Spleen (tissue), 11 donors: ENCODE measurements around the gene COL25A1. TPM values are rescaled to one million over a fixed set of nuclear protein-coding genes. Genes with fewer than 3 reads are reported as not detected.
A peak's percentile ranks its signal among the peaks of the same experiment; 100 is the strongest.

Source experiments
- DNase-seq: peaks from one replicate; pipeline ENCODE4 v3.0.0-alpha.2; 2020
- H3K27ac ChIP-seq, 8 donors: fragments of 200-600 bp; sonication (generic) in 7 of 8; 1 replicate in 4 of 8; 2 replicates in 4 of 8; pipeline versions ENCODE4 v1.5.0 to v1.8.0; 2016 to 2021; ENCODE audit warnings: inconsistent platforms in 4 of 8, mild to moderate bottlenecking in 4 of 8, moderate library complexity in 1 of 8
- H3K27me3 ChIP-seq, 7 donors: fragments of 200-600 bp; sonication (generic) in 6 of 7; replicated peaks in 1 of 7; 1 replicate in 4 of 7; 2 replicates in 3 of 7; pipeline versions ENCODE4 v1.5.0 to v1.8.0; 2016 to 2021; ENCODE audit warnings: inconsistent platforms in 3 of 7, mild to moderate bottlenecking in 1 of 7
- H3K36me3 ChIP-seq, 6 donors: fragments of 200-600 bp; sonication (generic) in 5 of 6; 1 replicate in 4 of 6; 2 replicates in 2 of 6; pipeline versions ENCODE4 v1.5.0 to v1.8.0; 2016 to 2021; ENCODE audit warnings: inconsistent platforms in 2 of 6
- H3K4me1 ChIP-seq, 6 donors: fragments of 200-600 bp; sonication (generic) in 5 of 6; 1 replicate in 3 of 6; 2 replicates in 3 of 6; pipeline versions ENCODE4 v1.5.0 to v1.8.0; 2016 to 2021; ENCODE audit warnings: inconsistent platforms in 3 of 6
- H3K4me3 ChIP-seq, 8 donors: fragments of 200-600 bp; sonication (generic) in 7 of 8; 1 replicate in 4 of 8; 2 replicates in 4 of 8; pipeline versions ENCODE4 v1.5.0 to v1.8.0; 2016 to 2021; ENCODE audit warnings: inconsistent platforms in 4 of 8, mild to moderate bottlenecking in 4 of 8, moderate library complexity in 2 of 8
- H3K9me3 ChIP-seq, 8 donors: fragments of 200-600 bp; sonication (generic) in 7 of 8; 1 replicate in 4 of 8; 2 replicates in 4 of 8; pipeline versions ENCODE4 v1.5.0 to v1.8.0; 2016 to 2021; ENCODE audit warnings: inconsistent platforms in 4 of 8
- CTCF ChIP-seq, 11 experiments: fragments of 200-600 bp in 7 of 11; fragments of 450-650 bp in 4 of 11; sonication (generic) in 4 of 11; IDR thresholded peaks in 8 of 11; conservative IDR thresholded peaks in 3 of 11; 1 replicate in 7 of 11; 2 replicates in 4 of 11; pipeline versions ENCODE4 v1.4.0 to v1.8.0; 2016 to 2021; ENCODE audit warnings: antibody characterized with exemption in 11 of 11, inconsistent platforms in 4 of 11, mild to moderate bottlenecking in 1 of 11
- POLR2A ChIP-seq, 3 donors: fragments of 450-650 bp; IDR thresholded peaks; one replicate each; pipeline ENCODE4 v1.5.1; 2017; ENCODE audit warnings: antibody characterized with exemption in 3 of 3, mild to moderate bottlenecking in 1 of 3
- POLR2AphosphoS5 ChIP-seq, 3 donors: sonication (generic); formaldehyde crosslinking; IDR thresholded peaks; one replicate each; pipeline ENCODE4 v1.5.1; 2017; ENCODE audit warnings: antibody characterized with exemption in 3 of 3
- WGBS, 5 donors: extraction: QIAGEN DNeasy Blood & Tissue Kit in 3 of 5; methylation state at CpG; one replicate each; pipeline versions ENCODE4 v1.1.5 to v1.1.7; 2013 to 2018; 5-methylcytosine and 5-hydroxymethylcytosine counted together
- intact Hi-C: fragments of 100-400 bp; cut with DNase I; formaldehyde crosslinking; loops from one replicate; pipeline ENCODE4 v1.15.0; 2023; ENCODE audit warnings: low total_unique reads
- polyA plus RNA-seq, 3 donors: library from polyadenylated mRNA; stranded (reverse); fragments of 200-250 nt; gene quantifications; one replicate each; pipeline ENCODE4 v1.2.1, GENCODE V29; 2013
- total RNA-seq, 7 donors: library from RNA; depleted of rRNA in 3 of 7; stranded (reverse); fragments of >200 nt in 3 of 7; fragmentation: NEBNext Ultra II Directional in 4 of 7; extraction: Animal tissue kit (Norgen Biotek cat#: 25700) in 4 of 7; gene quantifications; one replicate each; pipeline versions ENCODE4 v1.1.0 to v1.2.1, GENCODE V29; 2016 to 2021
- donor health status: healthy with polysubstance abuse.
- donor health status: DM: no; HTN: no; CAD: no; lungs with moderate emphysema.
- donor health status: DM: no; HTN: no; CAD: no.
- donor health status: Bipolar disorder and iron deficiency.
- donor health status: healthy.
- donor health status: DM: no; HTN: no; CAD: no.
- donor health status: DM: yes; HTN: yes; CAD: no.

Gene COL25A1
- total and polyA plus RNA-seq, 10 donors = 0.06 to 1.9 (median 0.57) TPM; not detected in 1

- 57 to 95% (median 76%) methylated on average over 5 of the region's 5 CpGs for WGBS, 5 donors
- no peaks in the 10 kb centered on the region for H3K36me3 ChIP-seq
- intact Hi-C loops = no loop called here
- H3K4me3 ChIP-seq = no peak overlapping the region
- H3K27me3 ChIP-seq = no peaks in the 10 kb centered on the region
- peaks cover 0 to 1% (median 0%) of the 10 kb centered on the region in 6 donors for H3K4me1 ChIP-seq
- DNase-seq = no peak
- no peak overlapping the region for H3K27ac ChIP-seq
- no peak for TF ChIP-seq CTCF (IDR thresholded peaks at IDR 0.05 in 8 of 11, conservative IDR thresholded peaks at IDR 0.05 in 3 of 11)
- no peak for TF ChIP-seq POLR2A (IDR thresholded peaks at IDR 0.05)
- TF ChIP-seq POLR2AphosphoS5 (IDR thresholded peaks at IDR 0.05) = no peak
- no peaks in the 10 kb centered on the region for H3K9me3 ChIP-seq
These were observed 503.2 kb downstream of the COL25A1 start for GRCh38 chr4:108799306-108799705.

- TF ChIP-seq CTCF (IDR thresholded peaks at IDR 0.05 in 8 of 11, conservative IDR thresholded peaks at IDR 0.05 in 3 of 11) (no peak), POLR2AphosphoS5 (IDR thresholded peaks at IDR 0.05) (no peak), POLR2A (IDR thresholded peaks at IDR 0.05) (no peak)
- peaks cover 0 to 5% (median 0%) of the 10 kb centered on the region in 6 donors for H3K4me1 ChIP-seq
- no peaks in the 10 kb centered on the region for H3K36me3 ChIP-seq
- H3K27ac ChIP-seq = peak overlapping the region in 5 of 8 donors; percentile 9 to 41 (median 21)
- no peak overlapping the region for H3K4me3 ChIP-seq
- no peaks in the 10 kb centered on the region for H3K9me3 ChIP-seq
- intact Hi-C loops = no loop called here
- no peak for DNase-seq
- WGBS, 5 donors = 49 to 82% (median 52%) methylated on average over 3 of the region's 3 CpGs
- no peaks in the 10 kb centered on the region for H3K27me3 ChIP-seq
These were observed 506.3 kb downstream of the COL25A1 start for GRCh38 chr4:108796173-108796572.

- Histone ChIP-seq H3K27me3 (no peaks in the 10 kb centered on the region), H3K27ac (peak overlapping the region in 5 of 8 donors; percentile 9 to 41 (median 21)), H3K4me1 (peaks cover 0 to 5% (median 0%) of the 10 kb centered on the region in 6 donors), H3K9me3 (no peaks in the 10 kb centered on the region), H3K4me3 (no peak overlapping the region), H3K36me3 (no peaks in the 10 kb centered on the region)
- no peak for DNase-seq
- intact Hi-C loops = no loop called here
- no peak for TF ChIP-seq POLR2AphosphoS5 (IDR thresholded peaks at IDR 0.05)
These were observed 506.7 kb downstream of the COL25A1 start for GRCh38 chr4:108795733-108796132.

GRCh38 chr4:108794136-108794535, 508.3 kb downstream of the COL25A1 start:
- Histone ChIP-seq H3K4me3 (no peak overlapping the region), H3K4me1 (peaks cover 0 to 5% (median 0%) of the 10 kb centered on the region in 6 donors), H3K36me3 (no peaks in the 10 kb centered on the region), H3K9me3 (no peaks in the 10 kb centered on the region), H3K27me3 (no peaks in the 10 kb centered on the region), H3K27ac (no peak overlapping the region)
- DNase-seq = no peak
- 38 to 85% (median 76%) methylated on average over 1 of the region's 1 CpG for WGBS, 5 donors
- TF ChIP-seq POLR2A (IDR thresholded peaks at IDR 0.05) (no peak), CTCF (IDR thresholded peaks at IDR 0.05 in 8 of 11, conservative IDR thresholded peaks at IDR 0.05 in 3 of 11) (no peak), POLR2AphosphoS5 (IDR thresholded peaks at IDR 0.05) (no peak)
- intact Hi-C loops = no loop called here

- TF ChIP-seq CTCF (IDR thresholded peaks at IDR 0.05 in 8 of 11, conservative IDR thresholded peaks at IDR 0.05 in 3 of 11) (no peak), POLR2A (IDR thresholded peaks at IDR 0.05) (no peak), POLR2AphosphoS5 (IDR thresholded peaks at IDR 0.05) (no peak)
- H3K27me3 ChIP-seq = no peaks in the 10 kb centered on the region
- intact Hi-C loops = no loop called here
- WGBS, 5 donors = 75 to 93% (median 85%) methylated on average over 1 of the region's 1 CpG
- H3K27ac ChIP-seq = no peak overlapping the region
- peaks cover 0 to 5% (median 0%) of the 10 kb centered on the region in 6 donors for H3K4me1 ChIP-seq
- no peaks in the 10 kb centered on the region for H3K36me3 ChIP-seq
- H3K9me3 ChIP-seq = no peaks in the 10 kb centered on the region
- no peak overlapping the region for H3K4me3 ChIP-seq
- DNase-seq = no peak
These were observed 509.0 kb downstream of the COL25A1 start for GRCh38 chr4:108793415-108793814.
